ENCODE data around the gene BST2.

- TF ChIP-seq, protein P1, sequence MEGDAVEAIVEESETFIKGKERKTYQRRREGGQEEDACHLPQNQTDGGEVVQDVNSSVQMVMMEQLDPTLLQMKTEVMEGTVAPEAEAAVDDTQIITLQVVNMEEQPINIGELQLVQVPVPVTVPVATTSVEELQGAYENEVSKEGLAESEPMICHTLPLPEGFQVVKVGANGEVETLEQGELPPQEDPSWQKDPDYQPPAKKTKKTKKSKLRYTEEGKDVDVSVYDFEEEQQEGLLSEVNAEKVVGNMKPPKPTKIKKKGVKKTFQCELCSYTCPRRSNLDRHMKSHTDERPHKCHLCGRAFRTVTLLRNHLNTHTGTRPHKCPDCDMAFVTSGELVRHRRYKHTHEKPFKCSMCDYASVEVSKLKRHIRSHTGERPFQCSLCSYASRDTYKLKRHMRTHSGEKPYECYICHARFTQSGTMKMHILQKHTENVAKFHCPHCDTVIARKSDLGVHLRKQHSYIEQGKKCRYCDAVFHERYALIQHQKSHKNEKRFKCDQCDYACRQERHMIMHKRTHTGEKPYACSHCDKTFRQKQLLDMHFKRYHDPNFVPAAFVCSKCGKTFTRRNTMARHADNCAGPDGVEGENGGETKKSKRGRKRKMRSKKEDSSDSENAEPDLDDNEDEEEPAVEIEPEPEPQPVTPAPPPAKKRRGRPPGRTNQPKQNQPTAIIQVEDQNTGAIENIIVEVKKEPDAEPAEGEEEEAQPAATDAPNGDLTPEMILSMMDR (IDR thresholded peaks at IDR 0.05; ENCODE audit: low read length) = no peak
- no peak for TF ChIP-seq EZH2 (IDR thresholded peaks at IDR 0.05; ENCODE audit: borderline replicate concordance, low read length)
Measured at GRCh38 chr19:17378271-17378670, 27.2 kb downstream of the BST2 start.
